GM19035 (cell line): Measurements from ENCODE around the gene F7.
"Not testable (repeated sequence)": the region's sequence is repeated elsewhere in the genome, so short reads cannot be mapped to it uniquely, and the experiment has no call there.

Experiments used
- ATAC-seq: cut with Tn5 transposase; IDR thresholded peaks from one replicate; pipeline ENCODE4 v1.9.1; 2021; ENCODE audit not compliant: unreplicated experiment

F7 gene

GRCh38 chr13:113098162-113098732 lies 7.3 kb upstream of the F7 start:
- no peak for ATAC-seq

GRCh38 chr13:113099142-113099541 lies 6.4 kb upstream of the F7 start:
- ATAC-seq: no peak

- not testable (repeated sequence) for ATAC-seq
These were observed 3.3 kb upstream of the F7 start for GRCh38 chr13:113102302-113102701.

- no peak for ATAC-seq
These were observed 2.9 kb upstream of the F7 start for GRCh38 chr13:113102727-113103126.

GRCh38 chr13:113103646-113104045 lies 1.9 kb upstream of the F7 start:
- ATAC-seq: no peak

- ATAC-seq: no peak
These were observed 396 bp downstream of the F7 start for GRCh38 chr13:113105921-113106452.

- no peak for ATAC-seq
These were observed 1.2 kb downstream of the F7 start for GRCh38 chr13:113106711-113107351.

- ATAC-seq: not testable (repeated sequence)
These were observed 2.9 kb downstream of the F7 start for GRCh38 chr13:113108521-113108920.

- ATAC-seq: no peak
These were observed 3.8 kb downstream of the F7 start for GRCh38 chr13:113109151-113110047.

GRCh38 chr13:113110048-113110851 lies 4.7 kb downstream of the F7 start:
- no peak for ATAC-seq

- no peak for ATAC-seq
These were observed 5.3 kb downstream of the F7 start for GRCh38 chr13:113110852-113111315.

- not testable (repeated sequence) for ATAC-seq
These were observed 6.2 kb downstream of the F7 start for GRCh38 chr13:113111821-113112220.

- ATAC-seq: not testable (repeated sequence)
These were observed 6.9 kb downstream of the F7 start for GRCh38 chr13:113112475-113112874.

GRCh38 chr13:113112893-113113845 lies 7.6 kb downstream of the F7 start:
- no peak for ATAC-seq

GRCh38 chr13:113113846-113114271 lies 8.3 kb downstream of the F7 start:
- ATAC-seq: no peak

- no peak for ATAC-seq
These were observed 9.1 kb downstream of the F7 start for GRCh38 chr13:113114511-113115362.

GRCh38 chr13:113115363-113116205 lies 10.0 kb downstream of the F7 start:
- ATAC-seq: no peak
